GM19240 (cell line): ENCODE measurements around the gene MAP3K8.

ENCODE experiments used
- DNase-seq: peaks from one replicate; pipeline ENCODE4 v3.0.0; 2011; ENCODE audit warnings: low spot score; ENCODE audit not compliant: insufficient read length

MAP3K8 gene

GRCh38 chr10:30490289-30491000 lies 56.5 kb downstream of the MAP3K8 start:
- DNase-seq, result no peak

GRCh38 chr10:30491204-30491915 lies 57.4 kb downstream of the MAP3K8 start:
- no peak for DNase-seq

GRCh38 chr10:30491916-30492515 lies 58.0 kb downstream of the MAP3K8 start:
- DNase-seq, result no peak

DNA sequence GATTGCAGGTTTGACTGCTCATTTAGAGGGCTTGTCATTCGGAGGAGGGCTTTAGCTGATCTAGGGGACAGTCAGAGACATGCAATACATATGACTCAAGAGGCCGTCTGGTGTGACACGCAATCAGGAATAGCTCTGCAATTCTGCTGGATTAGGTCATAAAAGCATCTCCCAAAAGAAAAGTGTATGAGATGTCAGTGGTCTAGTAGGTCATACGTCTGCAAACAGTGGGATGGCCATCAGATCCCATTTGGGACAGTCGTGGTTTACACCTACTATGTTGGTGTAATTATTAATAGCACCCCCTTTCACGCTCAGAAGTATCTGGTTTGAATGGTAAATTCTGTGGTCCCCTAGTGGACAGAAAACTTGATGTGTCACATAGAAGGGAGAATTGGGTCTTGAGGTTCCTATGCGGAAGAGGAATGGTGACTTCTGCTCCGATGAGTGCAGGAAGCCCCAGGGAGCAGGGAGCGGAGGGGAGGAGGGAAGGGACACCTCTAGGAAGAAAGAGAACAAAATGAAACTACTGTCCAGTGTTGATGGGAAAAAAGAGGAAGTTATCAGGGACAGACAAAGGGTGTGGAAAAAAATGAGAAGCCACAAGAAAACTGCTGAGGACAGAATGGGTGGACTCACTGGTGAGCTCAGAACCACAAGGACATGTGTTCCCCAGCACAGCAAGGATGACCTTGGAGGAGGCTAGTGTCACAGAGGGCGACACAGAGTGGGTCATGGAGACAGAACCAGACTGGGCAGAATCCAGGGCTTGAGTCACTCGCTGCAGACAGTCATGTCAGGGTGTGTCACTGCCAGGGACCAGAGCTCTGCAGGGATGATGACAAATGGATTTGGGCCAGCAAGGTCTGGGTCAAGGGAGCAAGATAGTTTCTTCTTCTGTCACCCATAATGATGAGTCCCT lies 59.9 kb downstream of the MAP3K8 start:
- DNase-seq, result no peak

GRCh38 chr10:30494558-30494957 lies 60.6 kb downstream of the MAP3K8 start:
- DNase-seq, result no peak

GRCh38 chr10:30495687-30496086 lies 61.7 kb downstream of the MAP3K8 start:
- DNase-seq, result no peak

DNA sequence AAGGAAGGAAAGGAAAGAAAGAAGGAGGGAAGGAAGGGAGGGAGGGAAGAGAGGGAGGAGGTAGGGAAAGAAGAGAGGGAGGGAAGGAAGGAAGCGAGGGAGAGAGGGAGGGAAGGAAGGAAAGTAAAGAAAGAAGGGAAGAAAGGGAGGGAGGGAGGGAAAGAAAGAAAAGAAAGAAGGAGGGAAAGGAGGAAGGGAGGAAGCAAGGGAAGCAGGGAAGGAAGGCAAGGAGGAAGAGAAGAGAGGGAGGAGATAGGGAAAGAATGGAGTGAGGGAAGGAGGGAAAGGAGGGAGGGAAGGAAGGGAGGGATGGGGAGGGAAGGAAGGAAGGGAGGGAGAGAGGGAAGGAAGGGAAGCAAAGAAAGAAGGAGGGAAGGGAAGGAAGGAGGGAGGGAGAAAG lies 65.8 kb downstream of the MAP3K8 start:
- no peak for DNase-seq

- no peak for DNase-seq
Observed at GRCh38 chr10:30500534-30500933, 66.5 kb downstream of the MAP3K8 start.

DNA sequence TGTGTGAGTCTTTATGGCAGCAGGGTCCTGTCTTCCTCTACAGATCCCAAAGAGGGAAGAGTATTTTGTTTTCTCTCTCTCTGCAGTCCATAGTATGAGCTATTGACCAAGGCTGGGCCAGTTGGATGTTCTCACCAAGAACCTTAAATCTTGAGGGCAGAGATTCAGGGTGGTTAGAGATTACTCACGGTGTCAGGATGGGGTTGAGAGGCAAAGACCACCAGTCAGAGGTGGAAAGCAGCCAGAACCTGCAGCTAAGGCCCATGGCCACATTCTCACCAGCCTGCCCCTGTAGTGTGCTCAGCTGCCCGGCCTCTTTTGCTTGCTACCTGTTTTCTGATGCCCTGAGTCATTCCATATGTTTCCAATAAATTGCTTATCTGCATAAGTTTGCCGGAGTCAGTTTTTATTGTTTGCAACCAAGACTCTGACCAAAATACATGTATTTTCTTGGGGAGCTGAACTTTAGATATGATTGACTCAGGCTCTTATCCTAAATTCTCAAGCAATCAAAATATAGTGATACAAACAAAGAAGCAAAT lies 67.0 kb downstream of the MAP3K8 start:
- DNase-seq, result no peak

DNA sequence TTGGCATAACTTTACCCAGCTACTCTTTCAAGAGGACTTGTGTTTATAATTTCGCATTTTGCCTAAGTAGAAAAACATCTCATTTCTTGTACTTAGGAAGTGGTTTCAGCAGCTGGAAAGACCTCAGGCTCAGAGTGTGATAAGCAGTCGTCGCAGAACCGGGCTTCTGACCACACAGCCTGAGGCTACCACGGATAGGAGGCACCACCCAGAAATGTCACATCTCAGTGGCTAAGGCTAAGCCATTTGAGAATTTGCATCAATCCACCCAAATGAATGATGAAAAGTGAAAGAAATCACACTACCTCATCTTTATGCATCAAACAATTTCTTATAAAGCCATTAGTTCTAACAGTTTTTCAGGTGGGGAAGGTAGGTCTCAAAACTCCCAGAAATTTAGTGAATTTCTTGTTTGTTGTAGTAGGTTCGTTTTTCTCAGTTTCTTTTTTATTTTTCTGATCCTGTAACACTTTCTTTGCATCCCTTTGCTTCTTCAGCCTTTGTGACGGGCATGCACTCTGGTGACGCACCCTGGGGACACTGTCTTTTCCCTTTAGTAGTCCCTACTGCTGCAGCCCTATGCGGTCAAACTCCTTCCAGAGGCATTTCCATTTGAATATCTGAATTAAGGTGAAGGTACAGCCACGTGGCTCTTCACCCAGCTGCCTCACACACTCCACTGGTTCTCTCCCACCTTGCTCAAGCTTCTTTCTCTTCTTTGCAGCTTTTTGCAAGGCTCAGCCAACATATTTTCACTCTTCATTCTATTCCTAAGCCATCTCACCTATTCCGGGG lies 68.5 kb downstream of the MAP3K8 start:
- DNase-seq, result peak; percentile 27

- no peak for DNase-seq
Observed at GRCh38 chr10:30503700-30504266, 69.8 kb downstream of the MAP3K8 start.

DNA sequence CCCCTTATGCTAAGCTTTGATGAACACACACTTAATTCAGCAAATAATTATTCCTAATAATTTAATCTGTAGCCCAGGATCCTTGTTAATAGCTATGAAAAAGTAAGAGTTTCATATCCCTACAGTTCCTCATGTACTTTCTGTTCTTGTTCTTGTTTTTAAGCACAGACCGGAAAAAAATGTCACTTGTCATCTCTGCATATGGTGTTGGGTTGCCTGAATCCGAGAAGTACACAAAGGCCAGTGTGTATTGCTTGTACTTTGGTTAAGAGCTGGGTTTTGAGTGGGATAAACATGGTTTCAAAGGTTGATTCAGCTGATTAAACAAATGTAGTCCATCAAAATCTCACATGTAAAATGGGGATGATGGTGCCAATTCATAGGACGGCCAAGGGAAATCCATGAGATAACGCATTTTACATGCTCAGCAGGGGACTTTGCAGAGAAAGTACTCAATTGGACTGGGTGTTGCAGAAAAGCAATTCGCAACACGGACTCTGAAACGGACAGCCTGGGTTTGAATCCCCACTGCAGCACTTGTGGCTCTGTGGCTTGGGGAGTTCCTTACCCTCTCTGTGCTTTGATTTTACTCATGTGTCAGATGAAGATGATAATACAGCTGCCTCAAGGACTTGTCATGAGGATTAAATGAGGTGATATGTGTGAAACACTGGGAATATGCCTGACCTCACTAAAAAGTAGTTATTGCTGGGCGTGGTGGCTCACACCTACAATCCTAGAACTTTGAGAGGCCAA lies 71.7 kb downstream of the MAP3K8 start:
- DNase-seq, result no peak

- DNase-seq, result no peak
Observed at GRCh38 chr10:30509508-30509907, 75.5 kb downstream of the MAP3K8 start.

- no peak for DNase-seq
Observed at GRCh38 chr10:30510184-30510931, 76.4 kb downstream of the MAP3K8 start.

DNA sequence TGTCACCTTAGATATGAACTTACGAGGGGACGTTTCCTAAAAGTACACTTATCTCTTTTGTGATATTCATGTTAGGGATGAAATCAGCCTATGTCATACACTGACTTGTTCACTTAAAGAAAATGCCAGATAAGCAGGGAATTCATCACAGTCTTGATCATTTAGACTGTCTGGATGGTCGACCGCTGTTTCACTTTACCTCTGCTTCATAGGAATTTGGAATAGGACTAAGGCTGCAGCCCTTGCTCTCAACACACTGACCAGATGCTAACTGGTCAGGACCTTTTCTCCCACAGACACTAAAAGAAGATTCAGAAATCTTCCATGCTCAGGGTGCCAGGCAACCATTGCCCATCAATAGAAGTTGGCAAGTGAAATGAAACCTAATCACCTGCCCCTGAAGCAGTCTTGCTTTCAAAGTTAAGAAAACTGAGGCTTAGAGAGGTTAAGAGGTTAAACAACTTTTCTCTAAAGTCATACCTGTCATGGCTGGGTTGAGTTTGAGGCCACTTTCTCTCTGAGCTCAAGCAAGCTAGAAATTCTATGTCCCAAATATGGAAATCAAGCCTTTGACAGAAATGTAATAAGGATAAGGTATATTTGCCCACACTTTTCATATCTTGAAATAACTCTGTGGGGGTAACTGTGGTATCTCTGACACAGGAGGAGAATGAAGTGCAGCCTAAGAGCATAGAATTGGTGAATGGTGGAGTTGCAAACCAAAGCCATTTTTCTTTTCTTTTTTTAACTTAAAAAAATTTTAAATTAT lies 77.1 kb downstream of the MAP3K8 start:
- no peak for DNase-seq
